Stimulated activated naive CD8-positive, alpha-beta T cell treated with anti-CD3 and anti-CD28 coated beads, Interleukin-15, Interleukin-2, amounts not matched to agents 100 ng/mL and 50 ng/mL, for 24 hours (primary cell): ENCODE data around the gene GALNT15.

Experiments
- H3K27ac Mint-ChIP-seq: one replicate; pipeline ENCODE4 v1.8.0; 2021; ENCODE audit warnings: mild to moderate bottlenecking, mixed read lengths
- H3K27me3 Mint-ChIP-seq: one replicate; pipeline ENCODE4 v1.8.0; 2021; ENCODE audit warnings: mixed read lengths
- H3K36me3 Mint-ChIP-seq: one replicate; pipeline ENCODE4 v1.8.0; 2021; ENCODE audit warnings: low read depth, mixed read lengths
- H3K4me1 Mint-ChIP-seq: one replicate; pipeline ENCODE4 v1.8.0; 2021; ENCODE audit warnings: low read depth, mixed read lengths
- H3K4me3 Mint-ChIP-seq: one replicate; pipeline ENCODE4 v1.8.0; 2021; ENCODE audit warnings: mild to moderate bottlenecking, mixed read lengths
- H3K9me3 Mint-ChIP-seq: one replicate; pipeline ENCODE4 v1.8.0; 2021; ENCODE audit warnings: mixed read lengths

Gene GALNT15

GRCh38 chr3:16216373-16216935 lies 42.0 kb downstream of the GALNT15 start:
- H3K4me1 Mint-ChIP-seq = no peaks in the 10 kb centered on the region
- no peak overlapping the region for H3K27ac Mint-ChIP-seq
- H3K27me3 Mint-ChIP-seq = peaks cover 3% of the 10 kb centered on the region
- H3K36me3 Mint-ChIP-seq = no peaks in the 10 kb centered on the region
- no peak overlapping the region for H3K4me3 Mint-ChIP-seq
- no peaks in the 10 kb centered on the region for H3K9me3 Mint-ChIP-seq

GRCh38 chr3:16219777-16220176 lies 45.3 kb downstream of the GALNT15 start:
- no peak overlapping the region for H3K27ac Mint-ChIP-seq
- no peaks in the 10 kb centered on the region for H3K9me3 Mint-ChIP-seq
- no peaks in the 10 kb centered on the region for H3K36me3 Mint-ChIP-seq
- no peak overlapping the region for H3K4me3 Mint-ChIP-seq
- no peaks in the 10 kb centered on the region for H3K4me1 Mint-ChIP-seq
- no peaks in the 10 kb centered on the region for H3K27me3 Mint-ChIP-seq

GRCh38 chr3:16221990-16222389 lies 47.5 kb downstream of the GALNT15 start:
- Mint-ChIP-seq H3K4me1 (no peaks in the 10 kb centered on the region), H3K36me3 (no peaks in the 10 kb centered on the region), H3K27ac (no peak overlapping the region), H3K9me3 (no peaks in the 10 kb centered on the region), H3K4me3 (no peak overlapping the region), H3K27me3 (no peaks in the 10 kb centered on the region)

GRCh38 chr3:16222547-16222946 lies 48.1 kb downstream of the GALNT15 start:
- H3K9me3 Mint-ChIP-seq = no peaks in the 10 kb centered on the region
- no peaks in the 10 kb centered on the region for H3K4me1 Mint-ChIP-seq
- H3K27me3 Mint-ChIP-seq = no peaks in the 10 kb centered on the region
- H3K36me3 Mint-ChIP-seq = no peaks in the 10 kb centered on the region
- no peak overlapping the region for H3K4me3 Mint-ChIP-seq
- H3K27ac Mint-ChIP-seq = no peak overlapping the region

- peaks cover 3% of the 10 kb centered on the region for H3K27me3 Mint-ChIP-seq
- no peak overlapping the region for H3K4me3 Mint-ChIP-seq
- no peaks in the 10 kb centered on the region for H3K36me3 Mint-ChIP-seq
- no peak overlapping the region for H3K27ac Mint-ChIP-seq
- H3K9me3 Mint-ChIP-seq = no peaks in the 10 kb centered on the region
- no peaks in the 10 kb centered on the region for H3K4me1 Mint-ChIP-seq
These were observed 49.8 kb downstream of the GALNT15 start for GRCh38 chr3:16224325-16224724.

- Mint-ChIP-seq H3K36me3 (no peaks in the 10 kb centered on the region), H3K9me3 (no peaks in the 10 kb centered on the region), H3K27ac (no peak overlapping the region), H3K27me3 (peaks cover 3% of the 10 kb centered on the region), H3K4me1 (no peaks in the 10 kb centered on the region), H3K4me3 (no peak overlapping the region)
These were observed 53.1 kb downstream of the GALNT15 start for GRCh38 chr3:16227566-16227965.

- Mint-ChIP-seq H3K4me1 (no peaks in the 10 kb centered on the region), H3K27me3 (peaks cover 7% of the 10 kb centered on the region), H3K9me3 (no peaks in the 10 kb centered on the region), H3K36me3 (no peaks in the 10 kb centered on the region), H3K27ac (no peak overlapping the region), H3K4me3 (no peak overlapping the region)
These were observed 55.2 kb downstream of the GALNT15 start for GRCh38 chr3:16229681-16230080.

GRCh38 chr3:16231983-16232382 lies 57.5 kb downstream of the GALNT15 start:
- Mint-ChIP-seq H3K4me1 (no peaks in the 10 kb centered on the region), H3K9me3 (no peaks in the 10 kb centered on the region), H3K27me3 (peaks cover 12% of the 10 kb centered on the region), H3K36me3 (no peaks in the 10 kb centered on the region), H3K27ac (no peak overlapping the region), H3K4me3 (no peak overlapping the region)

GRCh38 chr3:16233806-16234205 lies 59.3 kb downstream of the GALNT15 start:
- H3K9me3 Mint-ChIP-seq = no peaks in the 10 kb centered on the region
- H3K4me1 Mint-ChIP-seq = no peaks in the 10 kb centered on the region
- no peak overlapping the region for H3K4me3 Mint-ChIP-seq
- no peaks in the 10 kb centered on the region for H3K36me3 Mint-ChIP-seq
- H3K27ac Mint-ChIP-seq = no peak overlapping the region
- H3K27me3 Mint-ChIP-seq = peaks cover 9% of the 10 kb centered on the region

GRCh38 chr3:16234281-16234680 lies 59.8 kb downstream of the GALNT15 start:
- Mint-ChIP-seq H3K4me1 (no peaks in the 10 kb centered on the region), H3K9me3 (no peaks in the 10 kb centered on the region), H3K4me3 (no peak overlapping the region)

GRCh38 chr3:16236030-16236639 lies 61.7 kb downstream of the GALNT15 start:
- H3K4me1 Mint-ChIP-seq = peaks cover 7% of the 10 kb centered on the region
- no peaks in the 10 kb centered on the region for H3K9me3 Mint-ChIP-seq
- H3K36me3 Mint-ChIP-seq = no peaks in the 10 kb centered on the region
- no peak overlapping the region for H3K27ac Mint-ChIP-seq
- H3K4me3 Mint-ChIP-seq = no peak overlapping the region
- peaks cover 9% of the 10 kb centered on the region for H3K27me3 Mint-ChIP-seq

More at GRCh38 chr3:16234281-16234680, 59.8 kb downstream of the GALNT15 start:
- Mint-ChIP-seq H3K36me3 (no peaks in the 10 kb centered on the region), H3K27me3 (peaks cover 9% of the 10 kb centered on the region), H3K27ac (no peak overlapping the region)

- Mint-ChIP-seq H3K27me3 (peaks cover 9% of the 10 kb centered on the region), H3K4me1 (peaks cover 7% of the 10 kb centered on the region), H3K9me3 (no peaks in the 10 kb centered on the region), H3K27ac (no peak overlapping the region), H3K36me3 (no peaks in the 10 kb centered on the region), H3K4me3 (no peak overlapping the region)
These were observed 62.4 kb downstream of the GALNT15 start for GRCh38 chr3:16236856-16237393.

- no peaks in the 10 kb centered on the region for H3K36me3 Mint-ChIP-seq
- no peaks in the 10 kb centered on the region for H3K9me3 Mint-ChIP-seq
- H3K27me3 Mint-ChIP-seq = peaks cover 5% of the 10 kb centered on the region
- peaks cover 7% of the 10 kb centered on the region for H3K4me1 Mint-ChIP-seq
- H3K27ac Mint-ChIP-seq = peak overlapping the region; percentile 8
- H3K4me3 Mint-ChIP-seq = no peak overlapping the region
These were observed 64.7 kb downstream of the GALNT15 start for GRCh38 chr3:16239086-16239770.

- H3K9me3 Mint-ChIP-seq = no peaks in the 10 kb centered on the region
- H3K4me3 Mint-ChIP-seq = no peak overlapping the region
- H3K27me3 Mint-ChIP-seq = peaks cover 5% of the 10 kb centered on the region
- H3K4me1 Mint-ChIP-seq = peaks cover 7% of the 10 kb centered on the region
- no peaks in the 10 kb centered on the region for H3K36me3 Mint-ChIP-seq
- H3K27ac Mint-ChIP-seq = no peak overlapping the region
These were observed 65.3 kb downstream of the GALNT15 start for GRCh38 chr3:16239780-16240179.

- Mint-ChIP-seq H3K36me3 (no peaks in the 10 kb centered on the region), H3K9me3 (no peaks in the 10 kb centered on the region), H3K27me3 (peaks cover 1% of the 10 kb centered on the region), H3K4me3 (no peak overlapping the region), H3K4me1 (peaks cover 7% of the 10 kb centered on the region), H3K27ac (peak overlapping the region; percentile 3)
These were observed 65.9 kb downstream of the GALNT15 start for GRCh38 chr3:16240229-16241023.
